Measurements from ENCODE around the gene CTBP2.
"Not testable (repeated sequence)": the region's sequence is repeated elsewhere in the genome, so short reads cannot be mapped to it uniquely, and the experiment has no call there.

CTBP2 gene

DNA sequence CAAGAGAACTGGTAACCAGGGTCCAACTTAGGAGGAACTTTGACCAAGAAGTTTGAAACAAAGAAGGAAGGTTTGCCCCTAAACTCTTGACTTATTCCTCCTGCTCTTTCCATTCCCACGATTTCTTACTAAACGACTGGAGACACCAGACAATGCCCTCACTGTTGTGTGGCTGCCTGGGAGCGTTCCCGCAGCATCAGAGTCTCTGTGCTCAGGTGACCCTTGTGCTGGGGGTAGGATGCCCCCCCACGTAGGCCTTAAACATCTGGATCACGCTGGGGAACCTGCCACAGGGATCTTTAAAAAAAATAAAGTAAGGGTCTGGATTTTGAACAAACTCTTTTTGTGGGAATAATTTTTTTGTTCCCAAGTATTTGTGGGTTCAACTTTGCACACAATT, 30.1 kb upstream of the CTBP2 start:
- Histone ChIP-seq H3K9me3 (ENCODE audit: severe bottlenecking) (no peaks in the 10 kb centered on the region), H3K4me3 (ENCODE audit: low read depth, low read length) (no peak overlapping the region), H3K27me3 (ENCODE audit: insufficient read depth, low read depth, severe bottlenecking) (peaks cover 18% of the 10 kb centered on the region), H3K27ac (no peak overlapping the region), H3K36me3 (no peaks in the 10 kb centered on the region)
- TF ChIP-seq, protein P1, sequence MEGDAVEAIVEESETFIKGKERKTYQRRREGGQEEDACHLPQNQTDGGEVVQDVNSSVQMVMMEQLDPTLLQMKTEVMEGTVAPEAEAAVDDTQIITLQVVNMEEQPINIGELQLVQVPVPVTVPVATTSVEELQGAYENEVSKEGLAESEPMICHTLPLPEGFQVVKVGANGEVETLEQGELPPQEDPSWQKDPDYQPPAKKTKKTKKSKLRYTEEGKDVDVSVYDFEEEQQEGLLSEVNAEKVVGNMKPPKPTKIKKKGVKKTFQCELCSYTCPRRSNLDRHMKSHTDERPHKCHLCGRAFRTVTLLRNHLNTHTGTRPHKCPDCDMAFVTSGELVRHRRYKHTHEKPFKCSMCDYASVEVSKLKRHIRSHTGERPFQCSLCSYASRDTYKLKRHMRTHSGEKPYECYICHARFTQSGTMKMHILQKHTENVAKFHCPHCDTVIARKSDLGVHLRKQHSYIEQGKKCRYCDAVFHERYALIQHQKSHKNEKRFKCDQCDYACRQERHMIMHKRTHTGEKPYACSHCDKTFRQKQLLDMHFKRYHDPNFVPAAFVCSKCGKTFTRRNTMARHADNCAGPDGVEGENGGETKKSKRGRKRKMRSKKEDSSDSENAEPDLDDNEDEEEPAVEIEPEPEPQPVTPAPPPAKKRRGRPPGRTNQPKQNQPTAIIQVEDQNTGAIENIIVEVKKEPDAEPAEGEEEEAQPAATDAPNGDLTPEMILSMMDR (IDR thresholded peaks at IDR 0.05; ENCODE audit: low read depth, low read length) = no peak
- DNase-seq = no peak

DNA sequence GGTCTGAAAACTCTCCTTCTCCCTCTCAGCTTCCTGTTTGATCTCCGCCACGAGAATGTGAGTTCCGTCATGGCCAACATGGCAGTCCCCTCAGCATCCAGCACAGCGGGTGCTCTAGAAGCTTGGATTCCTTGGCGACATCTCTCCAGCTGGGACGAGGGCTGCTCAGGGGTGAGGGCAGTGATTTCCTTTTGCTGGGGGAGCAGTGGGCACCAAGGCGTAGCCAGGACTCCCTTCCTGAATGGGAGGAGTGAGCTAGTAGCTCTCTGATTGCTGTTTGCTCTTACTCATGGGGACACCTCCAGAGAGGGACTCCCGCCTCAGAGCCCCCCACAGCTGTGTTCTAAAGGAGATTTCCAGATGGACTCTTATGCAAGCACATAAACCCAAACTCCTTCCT, 28.8 kb upstream of the CTBP2 start:
- Histone ChIP-seq H3K27ac (no peak overlapping the region), H3K9me3 (ENCODE audit: severe bottlenecking) (no peaks in the 10 kb centered on the region), H3K27me3 (ENCODE audit: insufficient read depth, low read depth, severe bottlenecking) (peaks cover 18% of the 10 kb centered on the region), H3K4me3 (ENCODE audit: low read depth, low read length) (no peak overlapping the region), H3K36me3 (no peaks in the 10 kb centered on the region)
- TF ChIP-seq, protein P1 (IDR thresholded peaks at IDR 0.05; ENCODE audit: low read depth, low read length) = no peak
- DNase-seq = no peak

DNA sequence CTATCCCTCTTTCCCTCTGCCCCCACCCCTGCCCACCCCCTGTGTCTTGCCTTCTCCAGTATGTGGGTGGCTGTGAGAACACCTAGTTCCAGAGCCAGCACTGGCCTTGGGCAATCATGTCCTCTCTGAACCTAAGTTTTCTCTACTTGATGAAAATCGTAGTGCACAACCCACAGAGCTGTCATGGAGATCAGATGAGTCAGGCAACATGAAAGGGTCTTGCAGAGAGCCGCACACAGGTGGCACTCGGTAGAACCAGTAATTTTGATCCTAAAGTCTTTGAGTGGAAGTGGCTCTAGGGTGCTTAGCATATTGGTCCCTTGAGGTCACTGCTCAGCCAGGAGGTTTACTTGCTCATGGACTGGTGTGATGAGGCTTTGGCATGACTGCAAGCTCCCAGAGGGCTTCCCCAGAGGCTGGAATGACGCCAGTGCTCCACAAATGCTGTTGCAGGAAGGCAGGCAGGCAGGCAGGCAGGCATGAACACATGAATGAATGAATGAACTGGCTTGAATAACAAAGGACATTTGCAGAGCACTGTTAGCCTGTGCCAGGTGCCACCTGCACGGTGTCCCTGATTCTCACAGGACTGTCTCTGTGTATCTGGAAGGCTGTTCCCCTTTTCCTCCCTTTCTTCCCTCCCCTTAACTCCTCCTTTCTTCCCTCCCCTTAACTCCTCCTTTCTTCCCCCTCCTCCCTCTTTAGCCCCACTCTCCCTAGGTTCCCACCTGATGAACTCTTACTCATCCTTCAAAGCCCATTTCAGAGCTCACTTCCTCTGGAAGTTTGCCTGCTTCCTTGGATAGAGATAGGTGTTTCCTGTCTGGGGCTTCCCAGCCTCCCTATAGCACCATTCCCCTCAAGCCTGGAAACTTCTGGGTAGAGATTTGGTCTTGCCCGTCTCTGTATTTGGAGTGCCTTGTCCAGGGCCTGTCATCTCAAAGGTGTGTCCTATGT, 27.2 kb upstream of the CTBP2 start:
- Histone ChIP-seq H3K4me3 (ENCODE audit: low read depth, low read length) (no peak overlapping the region), H3K27me3 (ENCODE audit: insufficient read depth, low read depth, severe bottlenecking) (peaks cover 18% of the 10 kb centered on the region), H3K36me3 (no peaks in the 10 kb centered on the region), H3K27ac (no peak overlapping the region), H3K9me3 (ENCODE audit: severe bottlenecking) (no peaks in the 10 kb centered on the region)
- DNase-seq = no peak
- TF ChIP-seq, protein P1 (IDR thresholded peaks at IDR 0.05; ENCODE audit: low read depth, low read length) = no peak

DNA sequence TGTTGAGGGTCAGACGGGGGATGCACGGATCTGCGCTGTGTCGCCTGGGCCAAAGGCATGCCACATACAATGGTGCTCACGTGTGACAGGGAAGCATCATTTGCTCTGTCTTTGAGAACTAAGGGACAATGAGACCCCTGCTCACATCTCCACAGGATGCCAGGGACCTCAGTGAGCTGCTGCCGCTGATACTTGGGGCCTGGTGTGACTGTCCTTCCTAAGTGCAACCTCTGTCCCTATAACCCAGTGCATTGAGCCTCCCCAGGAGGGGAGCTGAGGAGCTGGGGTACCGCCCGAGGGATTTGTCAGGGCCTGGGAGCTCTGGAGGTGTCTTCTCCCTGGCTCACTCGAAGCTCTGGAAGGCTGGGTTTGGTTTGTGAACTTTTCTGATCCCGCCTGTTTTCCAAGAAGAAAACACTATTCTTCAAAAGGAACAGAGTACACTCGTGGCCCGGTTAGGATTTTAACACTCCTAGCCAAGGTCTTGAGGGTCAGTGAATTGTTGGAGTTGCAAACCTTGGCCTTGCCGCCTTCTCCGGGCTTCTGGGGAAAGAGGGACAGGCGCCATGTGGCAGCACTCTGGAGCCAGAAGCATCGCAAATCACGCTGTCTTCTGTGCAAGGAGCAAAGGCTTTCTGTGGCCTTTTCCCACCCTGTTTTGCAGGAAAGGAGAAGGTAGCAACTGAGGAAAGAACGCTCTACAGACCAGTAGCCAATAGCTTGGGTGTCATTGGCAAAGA, 26.2 kb upstream of the CTBP2 start:
- Histone ChIP-seq H3K27ac (no peak overlapping the region), H3K36me3 (no peaks in the 10 kb centered on the region), H3K27me3 (ENCODE audit: insufficient read depth, low read depth, severe bottlenecking) (peaks cover 15% of the 10 kb centered on the region), H3K9me3 (ENCODE audit: severe bottlenecking) (no peaks in the 10 kb centered on the region), H3K4me3 (ENCODE audit: low read depth, low read length) (no peak overlapping the region)
- TF ChIP-seq, protein P1 (IDR thresholded peaks at IDR 0.05; ENCODE audit: low read depth, low read length) = no peak
- no peak for DNase-seq

DNA sequence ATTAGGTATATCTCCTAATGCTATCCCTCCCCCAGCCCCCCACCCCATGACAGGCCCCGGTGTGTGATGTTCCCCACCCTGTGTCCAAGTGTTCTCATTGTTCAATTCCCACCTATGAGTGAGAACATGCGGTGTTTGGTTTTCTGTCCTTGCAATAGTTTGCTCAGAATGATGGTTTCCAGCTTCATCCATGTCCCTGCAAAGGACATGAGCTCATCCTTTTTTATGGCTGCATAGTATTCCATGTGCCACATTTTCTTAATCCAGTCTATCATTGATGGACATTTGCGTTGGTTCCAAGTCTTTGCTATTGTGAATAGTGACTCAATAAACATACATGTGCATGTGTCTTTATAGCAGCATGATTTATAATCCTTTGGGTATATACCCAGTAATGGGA, 18.7 kb upstream of the CTBP2 start:
- not testable (repeated sequence) for DNase-seq; H3K36me3 ChIP-seq; H3K27ac ChIP-seq; H3K9me3 ChIP-seq (ENCODE audit: severe bottlenecking); H3K4me3 ChIP-seq (ENCODE audit: low read depth, low read length); H3K27me3 ChIP-seq (ENCODE audit: insufficient read depth, low read depth, severe bottlenecking)

Measured in WERI-Rb-1 (cell line).